HG02938 (cell line): Measurements from ENCODE around the gene CCNG2.

Source experiments
- ATAC-seq: cut with Tn5 transposase; IDR thresholded peaks from one replicate; pipeline ENCODE4 v1.9.1; 2021; ENCODE audit warnings: mild to moderate bottlenecking, moderate library complexity; ENCODE audit not compliant: unreplicated experiment

CCNG2 gene

DNA sequence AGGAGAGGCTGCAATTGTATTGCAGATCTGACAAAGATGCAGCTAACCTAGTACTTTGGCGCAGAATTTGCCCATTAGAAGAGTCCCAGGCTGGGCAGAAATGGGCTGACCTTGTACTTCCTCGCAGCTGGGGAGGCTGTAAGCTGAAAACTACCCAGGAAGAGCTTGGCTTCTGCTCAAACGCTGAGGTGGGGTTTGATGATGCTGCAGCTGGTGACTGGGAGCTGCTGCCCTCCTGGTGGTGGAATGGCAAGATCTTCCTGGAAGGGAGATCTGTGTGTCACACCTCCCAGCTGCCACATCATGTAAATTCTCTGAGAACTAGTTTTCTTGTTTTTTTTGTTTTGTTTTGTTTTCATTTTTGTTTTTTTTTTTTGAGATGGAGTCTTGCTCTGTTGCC lies 17.4 kb downstream of the CCNG2 start:
- ATAC-seq: no peak

DNA sequence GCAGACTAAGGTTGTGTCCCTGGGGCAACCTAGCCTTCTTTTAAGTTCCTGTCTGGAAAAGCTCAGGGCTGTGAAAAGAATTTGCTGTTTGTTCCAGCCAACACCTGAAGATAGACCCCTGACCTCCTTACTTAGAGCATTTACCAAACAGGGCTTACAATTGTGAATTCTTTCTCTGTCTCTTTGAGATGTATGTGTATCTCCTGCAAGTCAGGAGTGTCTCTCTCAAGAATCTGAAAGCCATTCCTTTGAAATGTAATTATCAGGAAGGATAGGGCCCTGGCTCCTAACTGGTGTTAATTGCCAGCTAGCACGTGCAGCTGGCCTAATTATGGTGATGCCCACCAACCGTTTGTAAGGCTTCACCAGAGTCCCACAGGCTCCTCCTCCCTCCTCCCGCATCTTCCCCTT lies 18.2 kb downstream of the CCNG2 start:
- no peak for ATAC-seq

DNA sequence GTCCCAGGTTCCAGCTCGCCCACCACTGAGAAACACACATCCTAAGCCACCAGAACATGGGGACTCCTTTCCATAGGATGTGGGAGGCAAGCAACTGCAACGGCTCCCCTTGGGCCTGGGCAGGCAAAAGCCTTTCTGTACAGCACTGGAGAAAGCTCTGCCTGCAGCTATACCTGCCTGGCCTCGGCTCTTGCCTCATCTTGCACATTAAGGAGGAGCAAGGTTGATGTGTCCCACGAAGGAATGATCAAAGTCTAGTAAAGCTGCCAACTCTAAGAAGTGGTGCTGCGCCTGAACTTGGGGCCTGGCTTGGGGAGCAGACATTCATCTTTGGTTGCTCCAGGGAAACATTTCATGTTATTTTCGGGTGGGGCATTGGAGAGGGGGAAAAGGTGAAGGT lies 19.6 kb downstream of the CCNG2 start:
- no peak for ATAC-seq

DNA sequence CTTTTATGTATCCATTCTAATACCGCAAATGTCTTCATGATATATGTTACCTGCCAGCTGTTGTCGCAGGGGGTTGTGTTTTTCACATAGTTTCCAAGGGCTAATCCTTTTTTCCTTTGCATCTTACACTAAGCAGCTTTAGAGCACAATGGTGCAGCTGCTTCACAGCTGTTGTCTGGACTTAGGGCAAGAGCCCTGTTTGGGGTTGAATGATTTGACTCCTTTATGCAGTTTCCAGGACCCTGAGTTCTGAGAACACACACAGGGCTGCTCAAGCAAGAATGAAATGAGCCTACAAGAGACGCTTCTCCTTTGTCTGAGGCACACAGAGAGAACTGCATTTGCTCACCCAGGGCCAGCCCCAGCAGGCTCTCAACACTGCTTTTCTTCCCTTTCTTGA lies 20.2 kb downstream of the CCNG2 start:
- ATAC-seq: no peak

DNA sequence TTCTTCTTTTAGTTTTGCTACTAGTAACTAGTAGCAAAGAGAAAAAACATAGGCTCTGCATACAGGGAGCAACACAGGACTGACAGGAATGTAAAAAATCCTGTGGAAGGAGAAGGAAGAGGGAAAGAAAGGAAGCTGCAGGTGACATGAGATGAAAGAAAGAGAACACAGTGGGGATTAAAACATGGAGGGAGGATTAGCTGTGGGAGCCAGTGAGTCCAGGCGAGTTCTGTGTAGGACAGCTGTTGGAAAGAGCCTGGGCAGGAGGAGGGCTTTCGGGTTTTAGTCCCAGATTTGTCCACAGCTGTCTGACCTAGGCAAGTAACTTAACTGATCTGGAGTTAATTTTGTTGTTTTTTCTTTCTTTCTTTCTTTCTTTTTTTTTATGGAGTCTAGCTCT lies 21.6 kb downstream of the CCNG2 start:
- ATAC-seq: no peak

DNA sequence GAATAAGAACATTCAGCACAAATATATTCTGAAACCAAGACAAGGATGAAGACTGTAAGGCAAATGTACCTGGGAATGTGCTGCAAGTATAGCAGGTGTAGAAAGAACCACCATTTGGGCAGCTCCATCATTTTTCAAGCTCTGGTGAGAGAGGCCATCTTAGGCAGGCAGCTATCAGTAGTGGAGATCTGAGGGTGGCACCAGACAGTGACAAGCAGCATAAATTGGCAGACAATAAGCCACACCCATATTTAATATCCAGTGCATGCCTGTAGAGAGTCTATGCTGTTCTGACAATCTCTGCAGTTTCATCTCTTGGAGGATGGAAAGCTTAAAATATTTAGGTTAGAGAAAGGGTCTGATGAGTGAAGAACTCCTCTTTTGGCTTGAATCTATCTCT lies 22.5 kb downstream of the CCNG2 start:
- ATAC-seq: no peak

DNA sequence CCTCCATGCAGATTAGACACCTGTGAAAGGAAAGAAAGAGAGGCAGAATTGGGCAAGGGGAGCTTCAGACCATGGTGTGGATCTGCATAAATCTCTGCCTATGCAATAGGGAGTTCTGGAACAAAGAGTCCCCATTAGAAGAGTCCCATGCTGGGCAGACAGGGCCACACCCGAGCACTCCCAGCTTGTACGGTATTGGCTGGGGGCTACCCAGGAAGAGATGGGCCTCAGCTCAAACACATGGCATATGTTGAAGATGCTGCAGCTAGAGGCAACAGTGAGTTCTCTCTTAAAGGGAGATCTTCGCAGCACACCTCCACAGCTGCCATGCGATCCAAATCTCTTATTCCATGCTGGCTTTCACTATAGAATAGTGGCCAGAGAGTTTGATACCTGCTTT lies 24.7 kb downstream of the CCNG2 start:
- no peak for ATAC-seq

DNA sequence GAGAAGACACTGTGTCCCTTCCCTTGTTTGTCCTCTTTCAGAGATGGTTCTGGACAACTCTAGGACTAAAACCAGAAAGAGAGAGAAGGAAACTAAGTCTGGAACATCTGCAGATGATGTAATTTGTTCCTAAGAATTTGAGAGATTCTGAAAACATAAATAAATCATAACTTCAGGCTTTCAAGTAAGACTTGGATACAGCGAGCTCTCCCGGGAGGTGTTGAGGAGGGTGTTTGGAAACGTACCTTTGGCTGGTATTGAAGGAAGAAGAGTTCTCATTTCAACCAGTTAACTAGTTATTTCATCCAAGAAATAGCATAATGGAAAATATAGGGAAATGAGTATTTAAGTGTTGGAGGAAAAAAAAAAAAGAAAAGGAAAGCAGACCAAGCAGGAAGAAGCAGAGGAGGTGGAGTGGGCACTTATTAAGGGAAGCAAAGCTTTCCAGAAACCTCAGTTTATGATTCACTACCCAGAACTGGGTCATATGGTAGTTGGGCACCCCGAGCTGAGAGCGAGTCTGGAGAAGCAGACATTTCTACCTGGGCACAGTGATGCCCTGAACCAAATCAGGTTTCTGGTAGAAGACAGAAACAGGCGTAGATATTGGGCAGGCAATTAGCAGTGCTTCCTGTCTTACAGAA lies 26.9 kb downstream of the CCNG2 start:
- no peak for ATAC-seq

DNA sequence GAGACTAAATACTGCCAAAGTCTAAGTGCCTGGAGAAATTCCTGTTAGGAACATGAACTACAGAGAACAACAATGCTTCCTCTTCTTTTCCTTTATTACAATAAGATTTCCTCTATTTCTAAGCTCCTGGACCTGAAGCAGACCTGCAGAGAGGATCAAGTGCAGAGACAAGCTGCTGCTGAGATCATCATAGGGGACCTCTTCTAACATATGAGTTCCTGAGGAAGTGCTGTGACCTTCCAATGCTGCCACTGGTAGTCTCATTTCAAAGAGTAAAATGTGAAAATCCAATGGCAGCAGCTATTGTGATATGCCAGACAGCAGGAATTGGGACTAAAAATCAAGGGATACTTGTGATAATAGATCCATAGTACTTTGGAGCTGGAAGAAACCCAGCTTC lies 28.0 kb downstream of the CCNG2 start:
- ATAC-seq: no peak

DNA sequence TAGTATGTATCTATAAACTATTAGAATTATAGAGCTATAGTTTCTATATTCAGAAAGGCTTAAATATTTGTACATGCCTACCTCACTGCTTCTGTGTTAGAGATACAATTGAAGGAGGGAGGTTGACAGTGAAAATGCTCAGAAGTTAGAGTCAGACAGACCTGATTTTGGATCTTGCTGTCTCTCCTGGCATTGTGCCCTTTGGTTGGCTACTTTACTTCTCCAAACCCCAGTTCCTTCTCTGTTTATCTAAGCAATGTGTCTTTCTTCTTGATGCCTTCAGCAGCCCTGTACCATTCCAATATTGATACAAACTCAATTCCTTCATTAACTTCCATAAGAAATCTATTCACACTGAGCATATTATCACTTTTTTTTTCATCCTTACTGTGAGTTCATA lies 28.7 kb downstream of the CCNG2 start:
- ATAC-seq: no peak

DNA sequence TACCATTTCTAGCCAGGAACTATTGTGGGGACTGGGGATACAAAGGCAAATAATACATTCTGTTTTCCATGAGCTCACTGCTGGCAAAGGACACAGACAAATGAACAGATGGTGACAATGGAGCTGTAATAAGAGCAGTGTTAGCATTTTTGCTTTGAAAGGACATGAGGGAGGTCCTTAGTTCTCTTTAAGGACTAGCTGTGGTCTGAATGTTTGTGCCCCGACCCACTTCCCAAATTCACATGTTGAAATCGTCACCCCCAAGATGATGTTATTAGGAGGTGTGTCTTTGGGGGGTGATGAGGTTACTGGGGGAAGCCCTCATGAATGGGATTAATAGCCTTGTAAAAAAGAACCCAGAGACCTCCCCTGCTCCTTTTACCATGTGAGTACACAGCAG lies 30.3 kb downstream of the CCNG2 start:
- ATAC-seq: no peak

DNA sequence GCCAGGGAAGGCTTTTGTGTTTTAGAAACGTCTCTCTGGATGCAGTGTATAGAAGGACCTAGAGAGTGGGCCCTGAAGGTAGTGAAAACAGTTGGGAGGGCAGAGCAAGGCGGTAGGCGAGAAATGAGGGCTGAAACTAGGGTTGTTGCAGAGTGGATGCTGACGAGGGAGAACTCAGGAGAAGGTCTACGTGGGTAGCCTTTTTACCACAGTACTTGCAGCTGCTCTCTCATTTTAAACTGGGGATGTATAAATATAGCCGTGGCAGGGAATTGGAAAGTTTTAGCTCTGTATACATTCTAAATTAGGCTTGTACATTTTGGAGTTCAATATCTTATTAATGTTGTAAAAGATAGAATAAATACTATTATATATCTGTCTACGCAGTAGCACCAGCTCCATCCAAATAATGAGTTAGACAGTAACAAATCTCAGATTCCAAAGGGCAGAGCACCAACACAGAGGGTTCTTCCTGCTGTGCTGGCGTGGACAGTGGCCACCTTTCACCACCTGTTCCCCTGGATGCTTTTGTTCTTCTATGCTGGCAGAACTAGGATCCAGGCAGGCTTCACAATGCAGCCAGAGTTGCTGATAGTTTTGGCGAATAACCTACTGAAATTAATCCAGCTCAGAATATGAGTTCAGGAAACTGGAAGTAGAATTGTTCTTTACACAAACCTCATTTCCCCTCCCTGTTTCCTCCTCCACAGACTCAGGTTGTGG lies 31.7 kb downstream of the CCNG2 start:
- ATAC-seq: no peak

DNA sequence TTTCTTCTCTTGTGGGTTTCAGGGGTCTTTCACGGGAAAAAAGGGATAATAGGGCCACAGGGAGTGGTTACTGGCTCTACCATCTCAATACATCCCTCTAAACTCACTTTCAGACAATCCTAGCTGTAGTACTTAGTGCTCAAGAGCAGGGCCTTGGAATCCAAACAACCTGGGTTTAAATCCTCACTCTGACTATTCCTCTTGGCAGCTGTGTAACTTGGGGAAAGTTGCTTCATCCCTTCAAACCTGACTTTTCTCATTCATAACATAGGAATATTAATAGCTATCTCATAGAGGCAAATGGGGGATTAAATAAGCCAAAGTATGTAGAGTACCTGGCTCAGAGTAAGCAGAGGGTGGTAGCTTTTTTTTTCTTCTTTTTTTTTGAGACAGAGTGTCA lies 32.4 kb downstream of the CCNG2 start:
- ATAC-seq: no peak

DNA sequence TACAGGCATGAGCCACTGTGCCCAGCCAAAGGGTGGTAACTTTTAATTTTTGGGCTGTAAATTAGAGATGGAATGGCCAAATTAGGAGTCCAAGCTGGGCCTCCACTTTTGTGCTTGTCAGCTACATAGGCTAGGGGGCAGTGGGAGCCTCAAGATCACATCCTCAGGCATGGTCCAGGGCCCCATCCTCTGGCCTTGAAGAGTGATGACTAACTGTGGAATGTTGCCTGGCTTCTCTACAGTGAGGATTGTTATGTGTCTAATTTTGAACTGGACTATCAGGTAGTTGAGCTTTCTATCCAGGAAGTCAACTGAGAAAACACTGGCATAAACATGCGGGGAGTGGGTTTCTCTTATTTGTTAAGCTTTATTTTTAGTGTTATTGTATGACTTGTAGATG lies 33.0 kb downstream of the CCNG2 start:
- ATAC-seq: no peak

DNA sequence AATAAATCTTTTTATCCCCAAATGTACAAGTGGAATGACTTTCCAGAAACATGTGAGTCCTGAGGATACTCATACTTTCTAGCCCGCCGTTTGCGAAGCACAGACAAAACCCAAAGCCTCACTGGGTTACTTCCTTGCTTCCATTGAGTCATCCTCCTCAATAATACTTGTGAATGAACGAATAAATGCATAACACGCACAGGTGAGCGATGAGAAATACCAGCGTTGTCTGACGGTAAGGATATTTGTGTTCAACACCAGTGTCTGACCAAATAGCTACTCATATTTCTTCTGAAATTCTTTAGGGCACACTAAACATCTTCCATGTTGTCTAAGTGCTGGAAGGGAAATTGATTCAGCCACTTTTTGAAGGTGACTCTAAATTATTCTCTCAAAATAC lies 36.0 kb downstream of the CCNG2 start:
- no peak for ATAC-seq

DNA sequence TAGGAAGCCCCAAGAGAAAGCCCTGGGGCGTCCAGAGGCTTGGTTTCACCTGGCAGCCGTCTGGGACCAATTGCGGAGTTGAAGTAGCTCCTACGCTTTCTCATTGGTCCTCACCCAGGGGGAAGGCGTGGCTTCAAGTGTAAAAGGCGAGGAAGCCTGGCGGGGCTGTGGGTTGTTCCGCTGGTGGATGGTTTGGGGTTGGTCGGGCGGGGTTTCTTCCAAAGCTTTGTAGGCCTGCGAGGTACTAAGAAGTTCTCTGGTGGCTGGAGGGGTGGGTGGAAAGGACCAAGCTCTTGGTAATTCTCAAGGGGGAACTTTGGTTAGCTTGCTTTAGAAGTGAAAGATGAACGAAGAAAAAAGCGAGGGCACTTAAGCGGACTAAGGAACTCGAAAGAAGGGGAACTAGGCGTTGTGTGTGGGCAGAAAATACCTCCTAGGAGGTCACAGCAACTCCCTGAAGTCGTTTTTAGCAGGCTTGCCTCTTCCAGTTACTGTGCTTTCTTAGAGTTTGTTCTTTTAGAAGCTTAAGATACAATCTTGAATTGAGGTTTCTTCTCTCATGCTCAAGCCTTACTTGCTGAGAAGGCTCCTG lies 36.6 kb downstream of the CCNG2 start:
- peak; percentile 74 for ATAC-seq

DNA sequence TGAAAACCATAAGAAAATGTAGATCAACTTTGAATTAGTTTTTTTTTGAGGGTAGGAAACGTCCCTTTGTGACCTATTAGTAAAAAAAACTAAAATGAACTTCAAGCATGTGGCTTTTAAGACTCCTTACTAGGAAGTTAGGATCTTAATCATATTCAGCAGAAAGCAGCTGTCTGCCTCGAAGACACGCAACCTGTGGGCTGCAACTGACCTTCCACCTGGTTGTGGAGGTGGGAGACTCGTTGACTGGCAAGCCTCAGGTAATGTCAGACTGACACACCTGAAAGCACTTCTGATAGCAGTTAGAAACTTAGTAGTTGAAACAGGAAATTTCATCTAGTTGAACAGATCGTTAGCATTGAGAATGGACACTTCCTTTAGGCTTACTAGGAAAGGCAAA lies 37.4 kb downstream of the CCNG2 start:
- ATAC-seq: no peak

DNA sequence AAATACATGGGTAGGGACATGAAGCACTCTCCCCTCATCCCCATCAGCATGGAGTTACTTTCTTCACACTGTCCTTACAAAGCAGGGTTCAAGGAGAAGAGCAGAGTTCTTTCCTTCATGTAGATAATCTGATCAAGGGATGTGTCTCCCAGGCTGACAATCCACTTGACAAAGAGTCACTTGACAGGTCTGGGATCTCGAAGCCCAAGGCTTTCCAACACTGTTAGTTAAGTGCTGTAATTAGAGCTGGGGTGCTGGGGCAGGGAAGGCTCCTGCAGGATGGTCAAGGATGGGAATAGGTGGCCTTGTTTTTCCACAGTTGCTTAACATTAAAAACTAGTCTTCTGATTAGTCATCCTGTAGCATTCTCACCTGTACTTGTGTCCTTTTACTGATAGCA lies 38.0 kb downstream of the CCNG2 start:
- no peak for ATAC-seq

DNA sequence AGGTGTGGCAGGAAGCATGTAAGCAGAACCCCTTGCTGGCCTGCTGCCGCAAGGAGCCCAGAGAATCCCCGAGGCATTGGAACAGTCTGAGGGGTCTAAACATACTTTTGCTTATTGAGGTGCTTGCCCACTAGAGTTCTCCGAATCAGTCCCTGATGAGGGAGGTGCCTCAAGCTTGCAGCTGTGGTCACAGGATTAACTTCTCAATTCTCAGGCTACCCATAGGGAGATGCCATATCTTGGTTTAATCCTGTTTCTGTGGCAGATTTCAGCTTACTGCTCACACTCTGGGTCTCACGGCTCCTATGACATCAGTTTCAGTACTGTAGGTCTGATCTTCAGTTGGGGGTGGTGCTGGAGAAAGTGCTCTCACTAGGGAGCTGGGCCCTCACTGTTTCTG lies 39.9 kb downstream of the CCNG2 start:
- peak; percentile 56 for ATAC-seq

DNA sequence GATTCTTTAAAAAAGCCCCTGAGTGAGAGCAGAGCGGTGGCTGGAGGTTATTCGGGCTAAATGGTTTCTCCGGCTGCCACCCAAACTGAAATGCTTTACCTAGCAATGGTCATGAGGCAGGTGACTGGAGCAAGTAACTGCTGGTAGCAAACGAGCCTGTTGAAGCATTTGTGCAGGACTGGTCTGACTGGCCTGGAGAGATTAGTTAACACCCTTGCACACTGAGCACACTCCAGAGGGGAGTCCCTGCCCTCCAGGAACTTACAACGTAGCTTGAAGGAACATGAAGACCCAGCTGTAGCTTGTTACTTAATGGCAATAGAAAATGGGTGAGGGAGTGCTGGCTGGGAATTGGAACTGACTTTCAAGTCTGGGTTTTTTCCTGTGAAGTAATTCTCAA lies 40.4 kb downstream of the CCNG2 start:
- no peak for ATAC-seq

DNA sequence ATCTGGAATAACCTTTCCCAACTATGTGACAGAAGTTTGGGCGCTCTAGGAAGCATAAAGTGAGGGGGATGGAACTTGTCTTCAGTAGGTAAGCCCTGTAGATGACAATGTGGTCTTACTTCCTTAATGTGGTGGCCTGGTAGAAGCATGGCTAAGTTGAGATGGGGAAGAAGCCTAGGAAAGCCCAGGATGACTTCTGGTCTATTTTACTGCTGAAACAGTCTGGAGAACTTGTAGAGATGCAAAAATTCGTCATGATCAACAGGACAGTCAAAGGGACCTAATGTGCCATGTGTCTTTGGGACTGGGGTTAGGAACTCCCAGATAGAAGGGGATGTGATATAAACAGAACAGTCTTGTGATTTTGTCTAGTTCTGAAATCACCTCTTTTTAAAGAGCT lies 40.8 kb downstream of the CCNG2 start:
- ATAC-seq: no peak

DNA sequence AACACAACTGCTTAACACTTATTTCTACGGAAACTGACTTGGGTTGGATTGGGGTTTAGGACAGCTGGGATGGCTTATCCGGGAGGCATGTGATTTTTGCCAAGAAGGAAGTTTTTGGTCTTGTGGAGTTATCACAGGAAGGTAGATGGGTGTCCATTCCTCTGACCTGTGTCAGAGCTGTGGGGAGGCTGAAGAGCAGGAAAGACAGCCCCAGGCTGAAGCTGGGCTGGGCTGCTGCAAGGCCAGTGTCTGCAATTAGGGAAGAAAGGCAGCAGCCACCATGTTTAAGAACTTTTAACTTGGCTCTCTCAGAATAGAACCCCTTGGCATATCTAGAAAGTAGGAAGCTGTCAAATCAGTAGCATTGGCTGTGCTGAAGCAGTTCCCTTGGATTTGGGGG lies 42.3 kb downstream of the CCNG2 start:
- ATAC-seq: no peak

DNA sequence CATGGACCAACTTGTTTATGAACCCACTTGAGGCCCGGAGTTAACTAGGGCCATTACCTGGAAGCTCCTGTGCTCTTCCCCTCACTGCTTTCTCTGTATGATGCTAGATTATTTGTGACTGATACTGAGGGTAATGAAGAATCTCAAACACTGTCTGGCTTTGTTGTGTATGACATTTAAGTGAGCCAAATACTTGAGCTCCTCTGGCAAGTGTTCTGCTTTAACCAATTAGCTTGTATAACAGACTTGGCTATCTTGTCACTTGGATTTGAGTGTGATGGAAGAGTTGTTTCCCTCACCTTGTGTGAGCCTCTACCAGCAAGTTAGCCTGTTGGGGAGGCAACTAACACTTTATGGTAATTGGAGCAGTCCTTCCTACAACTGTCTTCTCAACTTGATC lies 42.7 kb downstream of the CCNG2 start:
- no peak for ATAC-seq
